Keratinocyte (primary cell): ENCODE data around the gene ZNF185. TPM values are rescaled to one million over a fixed set of nuclear protein-coding genes. Genes with fewer than 3 reads are reported as not detected.

ENCODE experiments used
- DNase-seq: peaks from one replicate; pipeline ENCODE4 v3.0.0-alpha.2; 2011; ENCODE audit warnings: low read depth, missing footprints, low spot score
- FAIRE-seq: peaks from 2 replicates; lab custom pipeline; 2011; peaks lifted over from hg19 to GRCh38; lab: Jason Lieb, UNC
- H2AFZ ChIP-seq: 2 replicates; pipeline ENCODE4 v1.6.0; 2012; ENCODE audit warnings: low read length, control low read depth, inconsistent platforms; ENCODE audit not compliant: control insufficient read depth
- H3K27ac ChIP-seq: 2 replicates; pipeline ENCODE4 v1.5.1; 2011; ENCODE audit warnings: low read length; ENCODE audit not compliant: control insufficient read depth, insufficient read depth
- H3K27me3 ChIP-seq: 3 replicates; pipeline ENCODE4 v1.6.0; 2011; ENCODE audit warnings: low read length; ENCODE audit not compliant: control insufficient read depth, insufficient read depth; ENCODE audit errors: extremely low read depth
- H3K36me3 ChIP-seq, 2 experiments: 2 replicates in 1 of 2; 3 replicates in 1 of 2; pipeline ENCODE4 v1.5.1; 2011; ENCODE audit warnings: low read length in 2 of 2, mild to moderate bottlenecking in 1 of 2; ENCODE audit not compliant: control insufficient read depth in 2 of 2, insufficient read depth in 2 of 2; ENCODE audit errors: extremely low read depth in 1 of 2
- H3K4me1 ChIP-seq: 3 replicates; pipeline ENCODE4 v1.5.1; 2011; ENCODE audit warnings: low read length; ENCODE audit not compliant: control insufficient read depth, insufficient read depth; ENCODE audit errors: extremely low read depth
- H3K4me2 ChIP-seq: 3 replicates; pipeline ENCODE4 v1.6.0; 2011; ENCODE audit warnings: low read depth, low read length; ENCODE audit not compliant: control insufficient read depth, insufficient read depth; ENCODE audit errors: extremely low read depth
- H3K4me3 ChIP-seq, 3 experiments: fragments of 200-600 bp in 1 of 3; sonication (generic) in 1 of 3; 2 replicates in 2 of 3; 3 replicates in 1 of 3; pipeline ENCODE4 v1.5.1; 2011 to 2016; ENCODE audit warnings: low read length in 3 of 3, mild to moderate bottlenecking in 3 of 3, control low read depth in 2 of 3, inconsistent platforms in 1 of 3, low read depth in 1 of 3, mixed read lengths in 1 of 3, mixed run types in 1 of 3, moderate library complexity in 1 of 3; ENCODE audit not compliant: control insufficient read depth in 2 of 3, insufficient read depth in 2 of 3; ENCODE audit errors: extremely low read depth in 1 of 3
- H3K79me2 ChIP-seq: 2 replicates; pipeline ENCODE4 v1.6.0; 2012; ENCODE audit warnings: low read length; ENCODE audit not compliant: control insufficient read depth, insufficient read depth
- H3K9ac ChIP-seq: 3 replicates; pipeline ENCODE4 v1.6.0; 2011; ENCODE audit warnings: low read length; ENCODE audit not compliant: control insufficient read depth, insufficient read depth; ENCODE audit errors: extremely low read depth
- H3K9me1 ChIP-seq: 3 replicates; pipeline ENCODE4 v1.6.0; 2011; ENCODE audit warnings: low read length; ENCODE audit not compliant: control insufficient read depth, insufficient read depth; ENCODE audit errors: extremely low read depth
- H3K9me3 ChIP-seq: 2 replicates; pipeline ENCODE4 v1.5.1; 2012; ENCODE audit warnings: low read depth, low read length; ENCODE audit not compliant: control insufficient read depth
- H4K20me1 ChIP-seq: 3 replicates; pipeline ENCODE4 v1.6.0; 2011; ENCODE audit warnings: low read length; ENCODE audit not compliant: control insufficient read depth, insufficient read depth; ENCODE audit errors: extremely low read depth
- CTCF ChIP-seq, 3 experiments: IDR thresholded peaks in 1 of 3; conservative IDR thresholded peaks in 1 of 3; optimal IDR thresholded peaks in 1 of 3; 2 replicates in 2 of 3; 3 replicates in 1 of 3; pipeline versions ENCODE3 to v1.5.1; 2011; ENCODE audit warnings: low read length in 3 of 3, mild to moderate bottlenecking in 3 of 3, moderate library complexity in 2 of 3, control low read depth in 1 of 3, inconsistent platforms in 1 of 3; ENCODE audit not compliant: insufficient read depth in 2 of 3; ENCODE audit errors: extremely low read depth in 1 of 3
- EZH2 ChIP-seq: IDR thresholded peaks from one replicate; pipeline ENCODE4 v1.6.1; 2012; ENCODE audit warnings: inconsistent platforms, mild to moderate bottlenecking, low read length, moderate library complexity
- dilution Hi-C: fragments of 300-500 bp; cut with MboI; formaldehyde crosslinking; loops from one replicate; pipeline ENCODE4 v1.7.0; 2020; ENCODE audit warnings: low sequenced_read_pairs; ENCODE audit not compliant: extremely low pct_ligation_motif_present
- polyA plus RNA-seq, 5 experiments: library from polyadenylated mRNA; depleted of rRNA in 3 of 5; stranded (reverse) in 3 of 5; stranded (forward) in 1 of 5; unstranded in 1 of 5; fragments of >200 nt; gene quantifications; 1 replicate in 1 of 5; 2 replicates in 3 of 5; 3 replicates in 1 of 5; pipeline versions ENCODE4 v1.2.1 to v1.2.3, GENCODE V29; 2011 to 2012; ENCODE audit warnings: missing spikeins in 2 of 5, low read depth in 1 of 5, low replicate concordance in 1 of 5

The ZNF185 gene
- polyA plus RNA-seq, 1 donor (not counting 4 experiments of a cell fraction or from before 2014, with no cell fraction given): 55.6 TPM

- Histone ChIP-seq H3K27me3 (no peaks in the 10 kb centered on the region), H3K9me1 (no peaks in the 10 kb centered on the region), H3K4me1 (peaks cover 47% of the 10 kb centered on the region), H3K79me2 (no peaks in the 10 kb centered on the region), H3K27ac (no peak overlapping the region), H3K9me3 (no peaks in the 10 kb centered on the region), H3K36me3 (no peaks in the 10 kb centered on the region), H4K20me1 (no peaks in the 10 kb centered on the region), H3K9ac (no peak overlapping the region), H3K4me3 (no peak overlapping the region), H2AFZ (no peak overlapping the region), H3K4me2 (no peak overlapping the region)
- dilution Hi-C loops: no loop called here
- FAIRE-seq (no peak), DNase-seq (no peak)
- TF ChIP-seq CTCF (optimal IDR thresholded peaks at IDR 0.05 in 1 of 3, IDR thresholded peaks at IDR 0.05 in 1 of 3, conservative IDR thresholded peaks at IDR 0.05 in 1 of 3; ENCODE audit: extremely low read depth in 1 of 3, insufficient read depth in 2 of 3, low read length in 3 of 3) (no peak), EZH2 (no peak)
Measured at GRCh38 chrX:152899874-152900719, 2.2 kb downstream of the ZNF185 start.

GRCh38 chrX:152900937-152901445 is 3.1 kb downstream of the ZNF185 start:
- Histone ChIP-seq H3K36me3 (no peaks in the 10 kb centered on the region), H3K27ac (no peak overlapping the region), H3K9me3 (no peaks in the 10 kb centered on the region), H3K4me1 (peaks cover 38% of the 10 kb centered on the region), H3K4me2 (peak overlapping the region; percentile 4), H3K27me3 (no peaks in the 10 kb centered on the region), H3K4me3 (no peak overlapping the region), H4K20me1 (no peaks in the 10 kb centered on the region), H2AFZ (no peak overlapping the region), H3K9ac (no peak overlapping the region), H3K79me2 (no peaks in the 10 kb centered on the region), H3K9me1 (no peaks in the 10 kb centered on the region)
- dilution Hi-C loops: no loop called here
- no peak for FAIRE-seq
- DNase-seq: no peak
- no peak for TF ChIP-seq EZH2
- no peak for TF ChIP-seq CTCF (optimal IDR thresholded peaks at IDR 0.05 in 1 of 3, IDR thresholded peaks at IDR 0.05 in 1 of 3, conservative IDR thresholded peaks at IDR 0.05 in 1 of 3; ENCODE audit: extremely low read depth in 1 of 3, insufficient read depth in 2 of 3, low read length in 3 of 3)
